Adrenal gland (tissue), 12 donors: ENCODE data around the gene TAS2R10. TPM values are rescaled to one million over a fixed set of nuclear protein-coding genes. Genes with fewer than 3 reads are reported as not detected.

Experiments
- DNase-seq, 7 donors: peaks; one replicate each; pipeline ENCODE4 v3.0.0-alpha.2; 2019 to 2020
- H3K27ac ChIP-seq, 5 donors: fragments of 200-600 bp; sonication (generic) in 4 of 5; 1 replicate in 3 of 5; 2 replicates in 2 of 5; pipeline versions ENCODE4 v1.5.1 to v1.8.0; 2016 to 2020; ENCODE audit warnings: mild to moderate bottlenecking in 1 of 5
- H3K27me3 ChIP-seq: fragments of 200-600 bp; 2 replicates; pipeline ENCODE4 v1.8.0; 2021
- H3K36me3 ChIP-seq, 2 donors: fragments of 200-600 bp; replicated peaks in 1 of 2; 1 replicate in 1 of 2; 2 replicates in 1 of 2; pipeline versions ENCODE4 v1.5.1 to v1.8.0; 2018 to 2022
- H3K4me1 ChIP-seq, 2 donors: fragments of 200-600 bp; replicated peaks in 1 of 2; 1 replicate in 1 of 2; 2 replicates in 1 of 2; pipeline versions ENCODE4 v1.5.1 to v1.8.0; 2018 to 2021
- H3K4me3 ChIP-seq, 4 donors: fragments of 200-600 bp; sonication (generic) in 3 of 4; one replicate each; pipeline ENCODE4 v1.5.1; 2016 to 2018
- H3K9me3 ChIP-seq, 3 donors: fragments of 200-600 bp; sonication (generic) in 1 of 3; replicated peaks in 1 of 3; 1 replicate in 2 of 3; 2 replicates in 1 of 3; pipeline versions ENCODE4 v1.5.1 to v1.8.0; 2016 to 2021
- CTCF ChIP-seq, 6 experiments: fragments of 450-650 bp in 4 of 6; fragments of 200-600 bp in 2 of 6; sonication (generic) in 1 of 6; IDR thresholded peaks; 1 replicate in 5 of 6; 2 replicates in 1 of 6; pipeline versions ENCODE4 v1.5.1 to v1.8.0; 2016 to 2021; ENCODE audit warnings: antibody characterized with exemption in 6 of 6, mild to moderate bottlenecking in 2 of 6, moderate library complexity in 1 of 6
- POLR2A ChIP-seq, 2 donors: fragments of 450-650 bp; IDR thresholded peaks; one replicate each; pipeline ENCODE4 v1.6.1; 2017; ENCODE audit warnings: antibody characterized with exemption in 2 of 2, mild to moderate bottlenecking in 2 of 2, moderate library complexity in 1 of 2
- WGBS, 4 donors: extraction: QIAGEN DNeasy Blood & Tissue Kit in 2 of 4; methylation state at CpG; one replicate each; pipeline versions ENCODE4 v1.1.5 to v1.1.7; 2013 to 2017; 5-methylcytosine and 5-hydroxymethylcytosine counted together
- intact Hi-C, 2 donors: fragments of 100-400 bp; cut with DNase I; formaldehyde crosslinking; loops; one replicate each; pipeline versions ENCODE4 v1.14.1 to v1.15.0; 2022 to 2023
- polyA plus RNA-seq, 3 donors: library from polyadenylated mRNA; stranded (reverse); fragments of 200-250 nt in 2 of 3; fragments of 350-450 nt in 1 of 3; fragmentation: Illumina TruSeq in 1 of 3; extraction: RNeasy Lipid Tissue Mini Kit (QIAGEN cat#74804) in 1 of 3; gene quantifications; one replicate each; pipeline ENCODE4 v1.2.3, GENCODE V29; 2013 to 2014
- small RNA-seq, 2 donors: library from RNA; depleted of rRNA; stranded (forward); fragments of <200 nt; gene quantifications; one replicate each; pipeline ENCODE3, GENCODE V24; 2016
- total RNA-seq, 9 donors: library from RNA; depleted of rRNA in 4 of 9; stranded (reverse); fragments of >200 nt in 4 of 9; fragments of 120-200 nt in 1 of 9; fragmentation: NEBNext Ultra II Directional in 1 of 9; extraction: Animal tissue kit (Norgen Biotek cat#: 25700) in 1 of 9; gene quantifications; one replicate each; pipeline versions ENCODE4 v1.1.0 to v1.2.4, GENCODE V29; 2013 to 2023
- donor health status: healthy with polysubstance abuse.
- donor health status: Bipolar disorder and iron deficiency.
- donor health status: DM: yes; HTN: yes; CAD: no.
- donor health status: DM: no; HTN: no; CAD: no.
- donor health status: DM: no; HTN: no; CAD: no.
- donor health status: DM: yes; HTN: yes; CAD: no.

The TAS2R10 gene
- total and polyA plus RNA-seq, 12 donors = 0.40 to 6.6 (median 0.80) TPM

GRCh38 chr12:10779103-10779502, 47.1 kb downstream of the TAS2R10 start:
- Histone ChIP-seq H3K9me3 (no peaks in the 10 kb centered on the region), H3K4me1 (no peaks in the 10 kb centered on the region), H3K27ac (no peak overlapping the region), H3K4me3 (no peak overlapping the region), H3K36me3 (no peaks in the 10 kb centered on the region), H3K27me3 (no peaks in the 10 kb centered on the region)
- 90 to 96% (median 91%) methylated on average over 2 of the region's 2 CpGs for WGBS, 4 donors
- no peak for TF ChIP-seq CTCF (IDR thresholded peaks at IDR 0.05)
- TF ChIP-seq POLR2A (IDR thresholded peaks at IDR 0.05) = no peak
- intact Hi-C loops = loop anchor here in 1 of 2 donors (10.0 kb wide), 1 partner anchor 436 kb away; no protein-coding TSS in a partner anchor
- DNase-seq = no peak

Small RNAs within 50 kb of the gene (small RNA-seq; reads per million reads assigned to genes)
- 0 reads per million in 2 donors for gene PRR4

Other genes with a start within 250 kb of the TAS2R10 start
- gene MAGOHB, start 212.7 kb downstream of the TAS2R10 start, total RNA-seq = 10 to 100 TPM in 8 of 9 donors, 1 to 10 TPM in 1; 4.4 to 23.3 (median 17.5) TPM
- gene MAGOHB, start 212.7 kb downstream of the TAS2R10 start, polyA plus RNA-seq = 10 to 100 TPM; 20.7 to 38.7 (median 30.0) TPM
- gene STYK1, start 152.3 kb downstream of the TAS2R10 start, total RNA-seq = not detected
- under 1 TPM; 0.08 to 0.13 (median 0.10) TPM for gene STYK1, start 152.3 kb downstream of the TAS2R10 start, polyA plus RNA-seq
- gene YBX3, start 103.0 kb downstream of the TAS2R10 start, total RNA-seq = 100 to 1,000 TPM in 8 of 9 donors, 10 to 100 TPM in 1; 72.6 to 294 (median 154) TPM
- gene YBX3, start 103.0 kb downstream of the TAS2R10 start, polyA plus RNA-seq = 100 to 1,000 TPM; 113 to 336 (median 255) TPM
- gene TAS2R7, start 23.7 kb downstream of the TAS2R10 start, total RNA-seq = under 1 TPM in 1 of 9 donors, not detected in 8; 0.22 TPM
- gene TAS2R7, start 23.7 kb downstream of the TAS2R10 start, polyA plus RNA-seq = not detected
- under 1 TPM in 4 of 9 donors, not detected in 5; 0.18 to 0.91 (median 0.33) TPM for gene TAS2R8, start 19.1 kb downstream of the TAS2R10 start, total RNA-seq
- under 1 TPM in 1 of 3 donors, not detected in 2; 0.24 TPM for gene TAS2R8, start 19.1 kb downstream of the TAS2R10 start, polyA plus RNA-seq
- gene TAS2R9, start 16.2 kb downstream of the TAS2R10 start, total RNA-seq = under 1 TPM in 1 of 9 donors, not detected in 8; 0.94 TPM
- gene TAS2R9, start 16.2 kb downstream of the TAS2R10 start, polyA plus RNA-seq = under 1 TPM in 1 of 3 donors, not detected in 2; 0.10 TPM
- gene PRR4, start 23.1 kb upstream of the TAS2R10 start, total RNA-seq = 10 to 100 TPM in 1 of 9 donors, 1 to 10 TPM in 6, not detected in 2; 1.7 to 19.0 (median 3.4) TPM
- 10 to 100 TPM in 2 of 3 donors, 1 to 10 TPM in 1; 7.7 to 36.7 (median 14.9) TPM for gene PRR4, start 23.1 kb upstream of the TAS2R10 start, polyA plus RNA-seq
- gene PRH1, start 57.9 kb upstream of the TAS2R10 start, total RNA-seq = 10 to 100 TPM in 8 of 9 donors, 1 to 10 TPM in 1; 7.9 to 81.4 (median 20.4) TPM
- gene PRH1, start 57.9 kb upstream of the TAS2R10 start, polyA plus RNA-seq = 10 to 100 TPM in 1 of 3 donors, 1 to 10 TPM in 2; 4.3 to 14.7 (median 4.9) TPM
- 10 to 100 TPM in 1 of 9 donors, 1 to 10 TPM in 7, under 1 TPM in 1; 0.79 to 16.4 (median 1.6) TPM for gene TAS2R13, start 83.2 kb upstream of the TAS2R10 start, total RNA-seq
- gene TAS2R13, start 83.2 kb upstream of the TAS2R10 start, polyA plus RNA-seq = under 1 TPM in 1 of 3 donors, not detected in 2; 0.03 TPM
- under 1 TPM in 1 of 9 donors, not detected in 8; 0.22 TPM for gene PRH2, start 102.9 kb upstream of the TAS2R10 start, total RNA-seq
- gene PRH2, start 102.9 kb upstream of the TAS2R10 start, polyA plus RNA-seq = 1 to 10 TPM in 2 of 3 donors, not detected in 1; 1.0 to 1.6 TPM
- gene TAS2R14, start 112.9 kb upstream of the TAS2R10 start, total RNA-seq = 10 to 100 TPM in 3 of 9 donors, 1 to 10 TPM in 6; 1.1 to 16.3 (median 3.0) TPM
- 1 to 10 TPM in 2 of 3 donors, under 1 TPM in 1; 0.80 to 2.0 (median 1.6) TPM for gene TAS2R14, start 112.9 kb upstream of the TAS2R10 start, polyA plus RNA-seq
- 10 to 100 TPM in 1 of 9 donors, 1 to 10 TPM in 7, under 1 TPM in 1; 0.54 to 12.0 (median 1.5) TPM for gene TAS2R50, start 160.6 kb upstream of the TAS2R10 start, total RNA-seq
- not detected for gene TAS2R50, start 160.6 kb upstream of the TAS2R10 start, polyA plus RNA-seq
- gene TAS2R20, start 171.9 kb upstream of the TAS2R10 start, total RNA-seq = 10 to 100 TPM in 1 of 9 donors, 1 to 10 TPM in 6, under 1 TPM in 2; 0.69 to 10.5 (median 2.0) TPM
- gene TAS2R20, start 171.9 kb upstream of the TAS2R10 start, polyA plus RNA-seq = under 1 TPM; 0.17 to 0.42 (median 0.24) TPM
- gene TAS2R19, start 196.3 kb upstream of the TAS2R10 start, total RNA-seq = 10 to 100 TPM in 1 of 9 donors, 1 to 10 TPM in 6, under 1 TPM in 1, not detected in 1; 0.41 to 18.9 (median 3.9) TPM
- under 1 TPM in 2 of 3 donors, not detected in 1; 0.48 to 0.54 TPM for gene TAS2R19, start 196.3 kb upstream of the TAS2R10 start, polyA plus RNA-seq
- gene TAS2R31, start 205.0 kb upstream of the TAS2R10 start, total RNA-seq = 10 to 100 TPM in 2 of 9 donors, 1 to 10 TPM in 6, not detected in 1; 1.5 to 28.5 (median 3.9) TPM
- under 1 TPM; 0.20 to 0.24 (median 0.20) TPM for gene TAS2R31, start 205.0 kb upstream of the TAS2R10 start, polyA plus RNA-seq
- gene TAS2R46, start 235.9 kb upstream of the TAS2R10 start, total RNA-seq = 1 to 10 TPM in 5 of 9 donors, under 1 TPM in 4; 0.61 to 7.8 (median 1.6) TPM
- under 1 TPM in 1 of 3 donors, not detected in 2; 0.10 TPM for gene TAS2R46, start 235.9 kb upstream of the TAS2R10 start, polyA plus RNA-seq